Retinal pigment epithelial cell (primary cell): ENCODE measurements around the gene CACFD1.

Experiments used
- DNase-seq: peaks from one replicate; pipeline ENCODE4 v3.0.0-alpha.2; 2010; ENCODE audit warnings: low read depth
- H3K4me3 ChIP-seq: 2 replicates; pipeline ENCODE4 v1.5.1; 2011; ENCODE audit warnings: mild to moderate bottlenecking, low read length, control low read depth, moderate library complexity
- TF ChIP-seq, protein P1 (sequence below): conservative IDR thresholded peaks from 2 replicates; pipeline ENCODE4 v1.5.1; 2011; ENCODE audit warnings: low read depth, low read length, control low read depth, inconsistent platforms

Gene CACFD1

DNA sequence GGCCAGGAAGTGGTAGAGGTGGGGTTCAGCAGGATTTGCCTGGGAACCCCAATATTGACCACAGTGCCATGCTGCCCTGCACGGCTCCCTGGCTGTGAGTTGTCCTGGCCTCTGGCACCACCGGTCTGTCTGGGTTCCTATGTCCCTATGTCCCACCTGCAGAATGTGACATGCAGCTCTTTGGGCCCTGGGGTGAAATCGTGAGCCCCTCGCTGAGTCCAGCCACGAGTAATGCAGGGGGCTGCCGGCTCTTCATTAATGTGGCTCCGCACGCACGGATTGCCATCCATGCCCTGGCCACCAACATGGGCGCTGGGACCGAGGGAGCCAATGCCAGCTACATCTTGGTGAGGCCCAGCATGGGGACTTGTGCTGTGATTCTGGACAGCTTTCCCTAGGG lies 2.0 kb upstream of the CACFD1 start:
- TF ChIP-seq, protein P1, sequence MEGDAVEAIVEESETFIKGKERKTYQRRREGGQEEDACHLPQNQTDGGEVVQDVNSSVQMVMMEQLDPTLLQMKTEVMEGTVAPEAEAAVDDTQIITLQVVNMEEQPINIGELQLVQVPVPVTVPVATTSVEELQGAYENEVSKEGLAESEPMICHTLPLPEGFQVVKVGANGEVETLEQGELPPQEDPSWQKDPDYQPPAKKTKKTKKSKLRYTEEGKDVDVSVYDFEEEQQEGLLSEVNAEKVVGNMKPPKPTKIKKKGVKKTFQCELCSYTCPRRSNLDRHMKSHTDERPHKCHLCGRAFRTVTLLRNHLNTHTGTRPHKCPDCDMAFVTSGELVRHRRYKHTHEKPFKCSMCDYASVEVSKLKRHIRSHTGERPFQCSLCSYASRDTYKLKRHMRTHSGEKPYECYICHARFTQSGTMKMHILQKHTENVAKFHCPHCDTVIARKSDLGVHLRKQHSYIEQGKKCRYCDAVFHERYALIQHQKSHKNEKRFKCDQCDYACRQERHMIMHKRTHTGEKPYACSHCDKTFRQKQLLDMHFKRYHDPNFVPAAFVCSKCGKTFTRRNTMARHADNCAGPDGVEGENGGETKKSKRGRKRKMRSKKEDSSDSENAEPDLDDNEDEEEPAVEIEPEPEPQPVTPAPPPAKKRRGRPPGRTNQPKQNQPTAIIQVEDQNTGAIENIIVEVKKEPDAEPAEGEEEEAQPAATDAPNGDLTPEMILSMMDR, result no peak
- H3K4me3 ChIP-seq, result no peak overlapping the region
- DNase-seq, result no peak

DNA sequence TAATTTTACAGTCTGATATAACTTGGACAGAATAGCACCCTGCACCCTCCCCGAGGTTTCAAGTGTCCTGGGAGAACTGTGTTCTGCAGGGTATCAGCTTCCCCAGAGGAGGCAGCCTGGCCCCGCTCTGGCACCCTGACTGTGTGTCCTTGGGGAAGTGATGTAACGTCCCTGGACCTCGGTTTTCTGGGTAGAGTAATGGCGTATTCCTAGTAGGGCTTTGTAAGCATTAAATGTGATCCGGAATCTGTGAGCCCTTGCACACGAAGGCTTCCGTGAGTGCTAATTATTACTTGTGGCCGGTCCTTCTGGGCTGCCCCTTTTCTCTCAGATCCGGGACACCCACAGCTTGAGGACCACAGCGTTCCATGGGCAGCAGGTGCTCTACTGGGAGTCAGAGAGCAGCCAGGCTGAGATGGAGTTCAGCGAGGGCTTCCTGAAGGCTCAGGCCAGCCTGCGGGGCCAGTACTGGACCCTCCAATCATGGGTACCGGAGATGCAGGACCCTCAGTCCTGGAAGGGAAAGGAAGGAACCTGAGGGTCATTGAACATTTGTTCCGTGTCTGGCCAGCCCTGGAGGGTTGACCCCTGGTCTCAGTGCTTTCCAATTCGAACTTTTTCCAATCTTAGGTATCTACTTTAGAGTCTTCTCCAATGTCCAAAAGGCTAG lies 1.0 kb upstream of the CACFD1 start:
- TF ChIP-seq, protein P1, result no peak
- DNase-seq, result no peak
- H3K4me3 ChIP-seq, result peak overlapping the region; percentile 62

DNA sequence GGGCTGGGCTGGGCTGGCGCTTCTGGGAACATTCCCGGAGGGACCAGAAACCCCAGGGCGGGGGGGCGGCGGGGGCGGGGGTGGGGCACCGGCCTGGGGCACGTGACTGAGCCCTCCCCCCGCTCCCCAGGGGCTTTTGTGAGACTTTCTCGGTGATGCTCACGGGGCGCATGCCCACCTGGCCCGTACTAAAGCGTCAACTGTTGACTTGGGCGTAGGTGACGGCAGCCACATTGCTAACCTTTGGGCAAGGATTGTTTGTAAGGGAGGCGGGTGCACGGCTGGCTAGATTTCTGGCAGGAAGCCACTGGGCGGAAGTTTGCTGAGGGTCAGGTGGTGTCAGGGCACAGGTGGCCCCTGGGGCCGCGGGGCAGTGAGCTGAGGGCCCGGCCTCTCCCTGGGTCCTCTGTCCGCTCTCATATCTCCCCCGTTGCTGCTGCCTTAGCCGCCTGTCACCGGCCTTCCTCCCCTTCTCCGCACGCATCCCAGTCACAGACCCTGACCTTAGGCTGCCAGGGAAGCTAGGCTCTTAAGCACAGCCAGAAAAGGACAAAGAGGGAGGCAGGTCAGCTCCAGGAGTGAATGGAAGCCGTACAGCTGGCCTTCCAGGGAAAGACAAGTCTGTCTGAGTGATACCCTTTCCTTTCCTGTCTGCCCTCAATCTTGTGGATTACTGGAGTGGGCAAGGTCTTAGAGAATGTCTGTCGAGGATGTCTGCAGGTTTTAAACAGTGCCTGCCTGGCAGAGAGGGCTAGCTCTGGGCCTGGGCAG lies 812 bp downstream of the CACFD1 start:
- TF ChIP-seq, protein P1, result no peak
- H3K4me3 ChIP-seq, result peak overlapping the region; percentile 62
- no peak for DNase-seq

DNA sequence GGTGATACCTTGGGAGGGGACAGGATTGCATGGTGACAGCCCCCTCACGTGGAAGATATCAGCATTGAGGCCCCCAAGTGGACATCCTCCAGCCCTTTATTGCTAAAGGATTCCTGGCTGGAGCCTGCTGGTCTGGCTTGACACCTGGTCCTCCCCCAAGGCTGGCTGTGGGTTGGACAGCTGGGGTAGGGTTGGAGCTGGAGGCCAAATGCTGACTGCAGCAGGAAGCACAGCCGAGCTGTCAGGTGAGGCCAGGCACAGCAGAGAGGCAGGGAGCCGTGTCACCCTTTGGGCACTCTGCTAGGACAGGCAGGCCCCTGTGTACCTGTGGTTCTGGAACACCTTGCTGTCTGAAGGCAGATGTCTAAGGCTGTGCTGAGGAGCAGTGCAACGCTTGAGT lies 2.2 kb downstream of the CACFD1 start:
- TF ChIP-seq, protein P1, result no peak
- no peak overlapping the region for H3K4me3 ChIP-seq
- no peak for DNase-seq

DNA sequence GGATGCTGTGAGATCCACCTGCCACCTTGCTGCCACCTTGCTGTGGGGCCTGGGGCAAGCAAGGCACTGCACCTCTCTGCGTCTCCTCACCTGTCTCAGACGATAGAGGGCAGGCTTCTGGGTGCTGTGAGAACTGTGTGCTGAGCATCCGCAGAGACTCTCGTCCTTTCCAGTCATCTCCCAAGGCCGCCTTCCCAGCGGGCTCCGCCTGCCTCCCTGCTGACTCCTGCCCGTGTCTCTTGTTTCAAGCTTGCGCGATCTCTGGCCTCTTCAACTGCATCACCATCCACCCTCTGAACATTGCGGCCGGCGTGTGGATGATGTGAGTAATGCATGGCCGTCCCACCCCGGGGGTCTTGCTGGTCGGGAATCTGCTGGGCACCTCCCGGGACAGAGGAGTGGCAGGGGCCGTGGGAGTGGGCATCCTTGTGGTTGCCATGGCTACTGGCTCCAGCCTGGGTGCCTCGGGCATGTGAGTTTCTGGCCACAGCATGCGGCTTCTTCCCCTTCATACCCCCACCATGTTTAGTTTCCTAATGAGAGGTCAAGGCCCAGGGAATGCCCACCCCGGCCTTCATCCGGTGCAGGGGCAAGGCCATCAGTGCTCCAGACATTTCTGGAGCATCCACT lies 3.6 kb downstream of the CACFD1 start:
- H3K4me3 ChIP-seq, result no peak overlapping the region
- no peak for DNase-seq
- TF ChIP-seq, protein P1, result peak; percentile 35

DNA sequence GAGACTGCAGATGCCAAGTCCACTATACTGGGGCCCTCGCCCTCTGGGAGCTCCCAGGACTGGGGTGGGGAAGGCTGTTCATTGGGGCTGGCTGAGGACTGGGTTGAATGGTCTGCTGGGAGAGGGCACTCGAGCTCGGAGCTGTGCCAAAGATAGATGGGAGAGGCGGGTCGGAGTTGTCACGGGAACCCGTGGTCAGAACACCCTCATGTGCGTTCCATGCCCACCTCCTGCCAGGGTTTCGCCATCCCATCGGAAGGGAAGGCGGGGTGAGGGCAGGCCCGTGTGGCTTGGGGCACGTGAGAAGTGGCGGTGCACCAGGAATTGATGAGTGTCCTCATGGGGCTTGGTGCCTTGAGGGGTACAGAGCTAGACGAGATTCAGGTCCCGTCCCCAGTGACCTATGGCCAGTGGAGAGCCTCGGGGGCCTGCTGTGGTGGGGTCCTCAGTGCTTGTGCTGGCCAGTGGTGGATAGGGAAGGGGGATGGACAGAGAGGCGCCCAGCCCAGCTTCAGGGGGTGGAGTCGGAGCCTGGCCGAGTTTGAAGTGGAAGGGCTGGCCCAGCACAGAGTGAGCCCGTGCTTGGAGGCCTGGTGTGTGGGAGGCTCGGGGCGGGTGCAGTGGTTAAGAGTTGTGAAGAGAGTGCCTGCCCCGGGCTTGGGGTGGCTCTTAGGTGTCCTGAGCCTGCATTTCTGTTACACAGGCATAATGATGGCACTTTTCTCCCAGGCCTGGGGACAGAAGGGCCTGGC lies 4.3 kb downstream of the CACFD1 start:
- no peak overlapping the region for H3K4me3 ChIP-seq
- no peak for DNase-seq
- TF ChIP-seq, protein P1, result no peak
